ENCODE results near the gene WLS.
"Not testable (repeated sequence)": the region's sequence is repeated elsewhere in the genome, so short reads cannot be mapped to it uniquely, and the experiment has no call there.

Gene WLS

GRCh38 chr1:68173936-68174737 lies 58.2 kb downstream of the WLS start:
- no peak for FAIRE-seq
- DNase-seq (ENCODE audit: extremely low spot score, insufficient read length, low read depth): no peak

- no peak for DNase-seq (ENCODE audit: extremely low spot score, insufficient read length, low read depth)
- FAIRE-seq: no peak
Measured at GRCh38 chr1:68173283-68173935, 58.9 kb downstream of the WLS start.

- DNase-seq (ENCODE audit: extremely low spot score, insufficient read length, low read depth); FAIRE-seq: not testable (repeated sequence)
Measured at GRCh38 chr1:68171795-68172194, 60.5 kb downstream of the WLS start.

GRCh38 chr1:68168545-68169171 lies 63.7 kb downstream of the WLS start:
- no peak for DNase-seq (ENCODE audit: extremely low spot score, insufficient read length, low read depth)
- FAIRE-seq: no peak

- DNase-seq (ENCODE audit: extremely low spot score, insufficient read length, low read depth) (no peak), FAIRE-seq (no peak)
Measured at GRCh38 chr1:68167211-68167610, 65.1 kb downstream of the WLS start.

- FAIRE-seq: no peak
Measured at GRCh38 chr1:68166348-68166747, 66.0 kb downstream of the WLS start.

GRCh38 chr1:68165665-68166064 lies 66.7 kb downstream of the WLS start:
- no peak for FAIRE-seq

More at GRCh38 chr1:68166348-68166747, 66.0 kb downstream of the WLS start:
- DNase-seq (ENCODE audit: extremely low spot score, insufficient read length, low read depth): no peak

GRCh38 chr1:68164918-68165317 lies 67.4 kb downstream of the WLS start:
- no peak for FAIRE-seq
- no peak for DNase-seq (ENCODE audit: extremely low spot score, insufficient read length, low read depth)

More at GRCh38 chr1:68165665-68166064, 66.7 kb downstream of the WLS start:
- DNase-seq (ENCODE audit: extremely low spot score, insufficient read length, low read depth): no peak

GRCh38 chr1:68163220-68163619 lies 69.1 kb downstream of the WLS start:
- FAIRE-seq (no peak), DNase-seq (ENCODE audit: extremely low spot score, insufficient read length, low read depth) (no peak)

- FAIRE-seq (no peak), DNase-seq (ENCODE audit: extremely low spot score, insufficient read length, low read depth) (no peak)
Measured at GRCh38 chr1:68162761-68163160, 69.6 kb downstream of the WLS start.

GRCh38 chr1:68161672-68162071 lies 70.7 kb downstream of the WLS start:
- not testable (repeated sequence) for DNase-seq (ENCODE audit: extremely low spot score, insufficient read length, low read depth); FAIRE-seq

- DNase-seq (ENCODE audit: extremely low spot score, insufficient read length, low read depth); FAIRE-seq: not testable (repeated sequence)
Measured at GRCh38 chr1:68160935-68161334, 71.4 kb downstream of the WLS start.

- FAIRE-seq: no peak
- DNase-seq (ENCODE audit: extremely low spot score, insufficient read length, low read depth): no peak
Measured at GRCh38 chr1:68160021-68160420, 72.3 kb downstream of the WLS start.

GRCh38 chr1:68158837-68159236 lies 73.5 kb downstream of the WLS start:
- no peak for FAIRE-seq
- no peak for DNase-seq (ENCODE audit: extremely low spot score, insufficient read length, low read depth)

- no peak for DNase-seq (ENCODE audit: extremely low spot score, insufficient read length, low read depth)
- FAIRE-seq: no peak
Measured at GRCh38 chr1:68157416-68157815, 74.9 kb downstream of the WLS start.

- FAIRE-seq: no peak
Measured at GRCh38 chr1:68151690-68152089, 80.6 kb downstream of the WLS start.

GRCh38 chr1:68149907-68150306 lies 82.4 kb downstream of the WLS start:
- FAIRE-seq: no peak
- no peak for DNase-seq (ENCODE audit: extremely low spot score, insufficient read length, low read depth)

More at GRCh38 chr1:68151690-68152089, 80.6 kb downstream of the WLS start:
- no peak for DNase-seq (ENCODE audit: extremely low spot score, insufficient read length, low read depth)

- FAIRE-seq (no peak), DNase-seq (ENCODE audit: extremely low spot score, insufficient read length, low read depth) (no peak)
Measured at GRCh38 chr1:68149110-68149798, 83.1 kb downstream of the WLS start.

GRCh38 chr1:68148631-68149030 lies 83.7 kb downstream of the WLS start:
- DNase-seq (ENCODE audit: extremely low spot score, insufficient read length, low read depth): no peak
- FAIRE-seq: no peak

GRCh38 chr1:68147534-68148171 lies 84.7 kb downstream of the WLS start:
- DNase-seq (ENCODE audit: extremely low spot score, insufficient read length, low read depth) (no peak), FAIRE-seq (no peak)

Data from GM18507 (cell line).